H1 (cell line): ENCODE results near the gene FASTKD3. TPM values are rescaled to one million over a fixed set of nuclear protein-coding genes. Genes with fewer than 3 reads are reported as not detected.

Experiments
- CTCF ChIA-PET: fragments of 300-600 bp; sonication (Branson Sonifier 250); formaldehyde crosslinking; loops from one replicate; lab custom pipeline; 2021; ENCODE audit not compliant: partially characterized antibody; lab: Charles Lee
- POLR2A ChIA-PET: fragments of 300-600 bp; sonication (Branson Sonifier 250); formaldehyde crosslinking; loops from one replicate; lab custom pipeline; 2021; ENCODE audit warnings: inconsistent platforms; ENCODE audit not compliant: partially characterized antibody; lab: Charles Lee
- DNase-seq, 2 experiments: peaks; one replicate each; pipeline versions ENCODE4 v3.0.0 to v3.0.0-alpha.2; 2010 to 2022; ENCODE audit warnings: low spot score in 2 of 2, low read depth in 1 of 2, mixed read lengths in 1 of 2
- FAIRE-seq: peaks from 2 replicates; lab custom pipeline; 2011; peaks lifted over from hg19 to GRCh38; lab: Jason Lieb, UNC
- H2AFZ ChIP-seq: 2 replicates; pipeline ENCODE4 v1.8.1; 2012; ENCODE audit warnings: low read length, inconsistent platforms
- H2AK5ac ChIP-seq: 2 replicates; pipeline ENCODE4 v1.6.1; 2013; ENCODE audit warnings: low read depth, low read length
- H2BK120ac ChIP-seq: replicated peaks from 2 replicates; pipeline ENCODE3; 2013; ENCODE audit warnings: low read depth, low read length, inconsistent platforms
- H2BK12ac ChIP-seq: 2 replicates; pipeline ENCODE4 v1.6.1; 2013; ENCODE audit warnings: low read depth, low read length
- H2BK15ac ChIP-seq: 2 replicates; pipeline ENCODE4 v1.6.1; 2013; ENCODE audit warnings: low read length
- H2BK20ac ChIP-seq: 2 replicates; pipeline ENCODE4 v1.6.1; 2013; ENCODE audit warnings: low read length
- H2BK5ac ChIP-seq: 2 replicates; pipeline ENCODE4 v1.6.1; 2013; ENCODE audit warnings: low read depth, low read length
- H3K14ac ChIP-seq: 2 replicates; pipeline ENCODE4 v1.6.1; 2013; ENCODE audit warnings: inconsistent platforms; ENCODE audit not compliant: insufficient read length
- H3K18ac ChIP-seq: 2 replicates; pipeline ENCODE4 v1.6.1; 2013; ENCODE audit warnings: low read length; ENCODE audit errors: extremely low read depth
- H3K23ac ChIP-seq: 2 replicates; pipeline ENCODE4 v1.6.1; 2013; ENCODE audit warnings: inconsistent platforms; ENCODE audit not compliant: insufficient read length
- H3K23me2 ChIP-seq: 2 replicates; pipeline ENCODE4 v1.6.1; 2013; ENCODE audit warnings: low read depth, low read length
- H3K27ac ChIP-seq: 2 replicates; pipeline ENCODE4 v1.6.1; 2011; ENCODE audit warnings: low read depth, low read length, inconsistent platforms
- H3K27me3 ChIP-seq, 4 experiments: replicated peaks in 1 of 4; 1 replicate in 1 of 4; 2 replicates in 3 of 4; pipeline versions ENCODE4 v1.6.1 to v1.8.1; 2011 to 2013; ENCODE audit warnings: low read length in 3 of 4, mild to moderate bottlenecking in 3 of 4, inconsistent platforms in 2 of 4, mixed read lengths in 2 of 4, moderate library complexity in 1 of 4; ENCODE audit not compliant: control insufficient read depth in 3 of 4, insufficient read depth in 3 of 4; ENCODE audit errors: extremely low read depth in 1 of 4
- H3K36me3 ChIP-seq, 4 experiments: 2 replicates each; pipeline versions ENCODE4 v1.6.1 to v1.8.1; 2011 to 2013; ENCODE audit warnings: mild to moderate bottlenecking in 4 of 4, low read length in 3 of 4, moderate library complexity in 2 of 4, control low read depth in 1 of 4, inconsistent platforms in 1 of 4; ENCODE audit not compliant: insufficient read depth in 4 of 4, control insufficient read depth in 2 of 4
- H3K4ac ChIP-seq: replicated peaks from 2 replicates; pipeline ENCODE3; 2013; ENCODE audit warnings: low read length, low read depth, mixed read lengths, inconsistent platforms; ENCODE audit not compliant: insufficient read length
- H3K4me1 ChIP-seq, 4 experiments: replicated peaks in 1 of 4; 1 replicate in 1 of 4; 2 replicates in 3 of 4; pipeline versions ENCODE4 v1.6.1 to v1.8.1; 2011 to 2013; ENCODE audit warnings: low read length in 3 of 4, inconsistent platforms in 2 of 4, mixed read lengths in 1 of 4; ENCODE audit not compliant: insufficient read depth in 4 of 4, control insufficient read depth in 3 of 4
- H3K4me2 ChIP-seq, 2 experiments: 2 replicates each; pipeline versions ENCODE4 v1.6.1 to v1.8.1; 2011 to 2013; ENCODE audit warnings: low read depth in 2 of 2, low read length in 2 of 2, control low read depth in 1 of 2, inconsistent platforms in 1 of 2, mild to moderate bottlenecking in 1 of 2; ENCODE audit not compliant: insufficient read depth in 1 of 2
- H3K4me3 ChIP-seq, 4 experiments: fragments of 200-600, 300-600 bp in 1 of 4; sonication (generic), shearing (Covaris generic), sonication (Bioruptor Twin) in 1 of 4; 2 replicates each; pipeline versions ENCODE4 v1.5.1 to v1.8.1; 2011 to 2016; ENCODE audit warnings: low read length in 4 of 4, low read depth in 3 of 4, control low read depth in 2 of 4, inconsistent platforms in 2 of 4, mild to moderate bottlenecking in 2 of 4, mixed read lengths in 1 of 4, moderate library complexity in 1 of 4; ENCODE audit not compliant: insufficient read depth in 2 of 4; ENCODE audit errors: extremely low read depth in 1 of 4
- H3K56ac ChIP-seq: replicated peaks from 2 replicates; pipeline ENCODE3; 2013; ENCODE audit warnings: low read depth, mild to moderate bottlenecking, mixed read lengths, low read length, inconsistent platforms; ENCODE audit not compliant: insufficient read length
- H3K79me1 ChIP-seq: 2 replicates; pipeline ENCODE4 v1.6.1; 2013; ENCODE audit warnings: low read depth, low read length, control low read depth
- H3K79me2 ChIP-seq, 2 experiments: 2 replicates each; pipeline versions ENCODE4 v1.6.1 to v1.8.1; 2012 to 2013; ENCODE audit warnings: low read length in 2 of 2, mild to moderate bottlenecking in 2 of 2, inconsistent platforms in 1 of 2; ENCODE audit not compliant: insufficient read depth in 2 of 2, control insufficient read depth in 1 of 2
- H3K9ac ChIP-seq, 4 experiments: replicated peaks in 1 of 4; 1 replicate in 1 of 4; 2 replicates in 3 of 4; pipeline versions ENCODE4 v1.6.1 to v1.8.1; 2011 to 2013; ENCODE audit warnings: low read depth in 3 of 4, low read length in 3 of 4, control low read depth in 2 of 4, mild to moderate bottlenecking in 2 of 4, moderate library complexity in 2 of 4, inconsistent platforms in 1 of 4; ENCODE audit errors: extremely low read depth in 1 of 4
- H3K9me3 ChIP-seq, 2 experiments: 2 replicates each; pipeline versions ENCODE4 v1.6.1 to v1.8.1; 2012 to 2013; ENCODE audit warnings: mild to moderate bottlenecking in 2 of 2, moderate library complexity in 2 of 2, control low read depth in 1 of 2, inconsistent platforms in 1 of 2, low read depth in 1 of 2, low read length in 1 of 2, mixed read lengths in 1 of 2; ENCODE audit not compliant: insufficient read depth in 2 of 2
- H4K20me1 ChIP-seq, 2 experiments: replicated peaks in 1 of 2; 2 replicates each; pipeline versions ENCODE3 to v1.8.1; 2011 to 2013; ENCODE audit warnings: inconsistent platforms in 2 of 2, low read length in 2 of 2, mild to moderate bottlenecking in 1 of 2; ENCODE audit not compliant: insufficient read depth in 2 of 2, control insufficient read depth in 1 of 2
- H4K5ac ChIP-seq: 2 replicates; pipeline ENCODE4 v1.6.1; 2013; ENCODE audit warnings: low read length, low read depth, mixed read lengths, inconsistent platforms; ENCODE audit not compliant: insufficient read length
- H4K8ac ChIP-seq: 2 replicates; pipeline ENCODE4 v1.8.0; 2013; ENCODE audit warnings: mild to moderate bottlenecking, moderate library complexity, low read length, inconsistent platforms; ENCODE audit not compliant: insufficient read depth; ENCODE audit errors: extremely low read depth
- H4K91ac ChIP-seq: replicated peaks from 2 replicates; pipeline ENCODE3; 2013; ENCODE audit warnings: low read length, mixed read lengths, inconsistent platforms; ENCODE audit not compliant: insufficient read length
- BACH1 ChIP-seq: IDR thresholded peaks from 2 replicates; pipeline ENCODE4 v1.6.1; 2012; ENCODE audit warnings: low read length, improper control_type of control experiment
- CHD1 ChIP-seq: IDR thresholded peaks from 2 replicates; pipeline ENCODE4 v1.6.1; 2012; ENCODE audit warnings: low read depth, low read length, improper control_type of control experiment
- GTF2F1 ChIP-seq: IDR thresholded peaks from 2 replicates; pipeline ENCODE4 v1.6.1; 2012; ENCODE audit warnings: low read depth, low read length, improper control_type of control experiment, borderline replicate concordance
- NANOG ChIP-seq: IDR thresholded peaks from 2 replicates; pipeline ENCODE4 v1.6.1; 2011; ENCODE audit warnings: low read length, low read depth, mild to moderate bottlenecking, inconsistent platforms; ENCODE audit not compliant: insufficient read depth, poor library complexity, severe bottlenecking
- NRF1 ChIP-seq: IDR thresholded peaks from 2 replicates; pipeline ENCODE4 v1.6.1; 2011; ENCODE audit warnings: mild to moderate bottlenecking, low read depth, low read length, improper control_type of control experiment
- RFX5 ChIP-seq: IDR thresholded peaks from 2 replicates; pipeline ENCODE4 v1.6.1; 2011; ENCODE audit warnings: low read depth, low read length, improper control_type of control experiment, borderline replicate concordance
- TEAD4 ChIP-seq: IDR thresholded peaks from 2 replicates; pipeline ENCODE4 v1.6.1; 2012; ENCODE audit warnings: low read depth, low read length, inconsistent platforms, mixed read lengths
- YY1 ChIP-seq: IDR thresholded peaks from 2 replicates; pipeline ENCODE4 v1.6.1; 2011; ENCODE audit warnings: low read depth, mild to moderate bottlenecking, low read length
- WGBS, 2 experiments: shearing (Covaris generic) in 1 of 2; methylation state at CpG; one replicate each; pipeline versions ENCODE4 v1.1.6 to v1.1.7; 2013 to 2015; ENCODE audit warnings: low lambda C conversion rate in 2 of 2, mixed read lengths in 2 of 2, inconsistent platforms in 1 of 2, low coverage in 1 of 2, missing lambda C conversion rate in 1 of 2; ENCODE audit not compliant: insufficient replicate concordance in 2 of 2, insufficient coverage in 1 of 2, insufficient read length in 1 of 2; ENCODE audit errors: extremely low coverage in 1 of 2, missing lambda C conversion rate in 1 of 2; 5-methylcytosine and 5-hydroxymethylcytosine counted together
- polyA plus RNA-seq, 7 experiments: library from polyadenylated mRNA; depleted of rRNA in 3 of 7; stranded (reverse) in 5 of 7; unstranded in 2 of 7; fragments of >200 nt in 5 of 7; fragments of 200-250 nt in 2 of 7; gene quantifications; 1 replicate in 5 of 7; 2 replicates in 1 of 7; 4 replicates in 1 of 7; pipeline versions ENCODE4 v1.2.1 to v1.2.3, GENCODE V29; 2011 to 2013; ENCODE audit warnings: missing spikeins in 2 of 7, mixed read lengths in 2 of 7
- total RNA-seq: library from RNA; stranded (reverse); fragmentation: NEBNext Ultra II Directional; extraction: Animal tissue kit (Norgen Biotek cat#: 25700); gene quantifications from 2 replicates; pipeline ENCODE4 v1.2.1, GENCODE V29; 2021
- TF ChIP-seq, protein P1 (sequence below), 3 experiments: IDR thresholded peaks; 1 replicate in 2 of 3; 2 replicates in 1 of 3; pipeline versions ENCODE4 v1.5.1 to v1.6.1; 2011; ENCODE audit warnings: low read length in 3 of 3, mild to moderate bottlenecking in 3 of 3, inconsistent platforms in 2 of 3, low read depth in 1 of 3, moderate library complexity in 1 of 3; ENCODE audit not compliant: insufficient read depth in 1 of 3; ENCODE audit errors: control extremely low read depth in 1 of 3
- TF ChIP-seq, protein P2 (sequence below): IDR thresholded peaks from 2 replicates; pipeline ENCODE4 v1.6.1; 2011; ENCODE audit warnings: low read depth, mild to moderate bottlenecking, low read length; ENCODE audit not compliant: insufficient read depth
- TF ChIP-seq, protein P3 (sequence below): IDR thresholded peaks from 2 replicates; pipeline ENCODE4 v1.6.1; 2012; ENCODE audit warnings: inconsistent platforms

FASTKD3 gene
- total and polyA plus RNA-seq, 2 of the 8 experiments (the other 6 are each of a cell fraction or from before 2014, with no cell fraction given) = 5.6 to 7.6 TPM

DNA sequence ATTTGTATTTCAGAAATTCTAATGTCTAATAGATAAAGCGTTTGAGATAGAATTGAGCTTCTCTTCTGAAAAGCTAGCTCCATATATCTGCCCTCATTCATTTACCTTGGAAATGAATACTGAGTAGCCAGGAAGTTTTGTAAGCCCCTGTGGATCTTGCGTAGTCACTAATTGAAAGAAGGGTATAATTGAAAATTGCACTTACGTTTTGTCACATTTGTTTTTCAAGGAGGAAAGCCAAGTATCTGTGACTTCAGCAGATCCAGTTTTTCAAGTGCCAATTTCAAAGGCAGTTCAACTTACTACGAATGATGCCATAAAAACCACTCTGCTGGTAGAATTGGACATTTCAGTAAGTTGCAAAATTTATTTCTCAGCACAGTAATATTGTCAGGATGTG is 14.1 kb upstream of the FASTKD3 start:
- Histone ChIP-seq H2AFZ (no peak overlapping the region), H3K4ac (no peak overlapping the region), H3K27me3 (no peaks in the 10 kb centered on the region), H3K36me3 (peaks cover 16 to 70% (median 39%) of the 10 kb centered on the region in 4 experiments), H4K20me1 (peaks cover 2 to 11% of the 10 kb centered on the region in 2 experiments), H2BK15ac (no peak overlapping the region), H3K79me1 (0 out of 2 replicates have a peak, but pooled peaks cover 3% of the 10 kb centered on the region), H3K27ac (no peak overlapping the region), H2BK5ac (no peak overlapping the region), H3K14ac (no peak overlapping the region), H4K8ac (no peak overlapping the region), H2BK20ac (no peak overlapping the region), H2BK12ac (no peak overlapping the region), H3K23ac (no peak overlapping the region), H4K91ac (no peak overlapping the region), H2BK120ac (no peak overlapping the region), H3K23me2 (no peaks in the 10 kb centered on the region), H3K56ac (no peak overlapping the region), H4K5ac (no peak overlapping the region), H3K9me3 (no peaks in the 10 kb centered on the region), H3K9ac (no peak overlapping the region), H3K4me3 (no peak overlapping the region), H3K18ac (no peak overlapping the region), H3K4me2 (no peak overlapping the region), H3K4me1 (no peaks in the 10 kb centered on the region), H2AK5ac (no peak overlapping the region), H3K79me2 (peaks cover 3 to 6% of the 10 kb centered on the region in 2 experiments; a peak in 2 of 4 replicates)
- POLR2A ChIA-PET = no interaction called here
- FAIRE-seq (no peak), DNase-seq (no peak)
- WGBS, 2 experiments = 95% methylated on average over 4 of the region's 4 CpGs; no CpG with 5 or more reads in 1 of the 2 experiments
- CTCF ChIA-PET = interaction anchor here (1.3 kb wide), 1 partner anchor 13 kb away, joined by 4 read pairs; no protein-coding TSS in a partner anchor
- TF ChIP-seq RFX5 (no peak), NANOG (no peak), CHD1 (no peak), YY1 (no peak), NRF1 (no peak), GTF2F1 (no peak), BACH1 (no peak), TEAD4 (no peak)
- TF ChIP-seq, protein P1, sequence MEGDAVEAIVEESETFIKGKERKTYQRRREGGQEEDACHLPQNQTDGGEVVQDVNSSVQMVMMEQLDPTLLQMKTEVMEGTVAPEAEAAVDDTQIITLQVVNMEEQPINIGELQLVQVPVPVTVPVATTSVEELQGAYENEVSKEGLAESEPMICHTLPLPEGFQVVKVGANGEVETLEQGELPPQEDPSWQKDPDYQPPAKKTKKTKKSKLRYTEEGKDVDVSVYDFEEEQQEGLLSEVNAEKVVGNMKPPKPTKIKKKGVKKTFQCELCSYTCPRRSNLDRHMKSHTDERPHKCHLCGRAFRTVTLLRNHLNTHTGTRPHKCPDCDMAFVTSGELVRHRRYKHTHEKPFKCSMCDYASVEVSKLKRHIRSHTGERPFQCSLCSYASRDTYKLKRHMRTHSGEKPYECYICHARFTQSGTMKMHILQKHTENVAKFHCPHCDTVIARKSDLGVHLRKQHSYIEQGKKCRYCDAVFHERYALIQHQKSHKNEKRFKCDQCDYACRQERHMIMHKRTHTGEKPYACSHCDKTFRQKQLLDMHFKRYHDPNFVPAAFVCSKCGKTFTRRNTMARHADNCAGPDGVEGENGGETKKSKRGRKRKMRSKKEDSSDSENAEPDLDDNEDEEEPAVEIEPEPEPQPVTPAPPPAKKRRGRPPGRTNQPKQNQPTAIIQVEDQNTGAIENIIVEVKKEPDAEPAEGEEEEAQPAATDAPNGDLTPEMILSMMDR (IDR thresholded peaks at IDR 0.05; ENCODE audit: control extremely low read depth in 1 of 3, insufficient read depth in 1 of 3, low read depth in 1 of 3, low read length in 3 of 3) = no peak
- TF ChIP-seq, protein P2, sequence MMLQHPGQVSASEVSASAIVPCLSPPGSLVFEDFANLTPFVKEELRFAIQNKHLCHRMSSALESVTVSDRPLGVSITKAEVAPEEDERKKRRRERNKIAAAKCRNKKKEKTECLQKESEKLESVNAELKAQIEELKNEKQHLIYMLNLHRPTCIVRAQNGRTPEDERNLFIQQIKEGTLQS = no peak
- TF ChIP-seq, protein P3, sequence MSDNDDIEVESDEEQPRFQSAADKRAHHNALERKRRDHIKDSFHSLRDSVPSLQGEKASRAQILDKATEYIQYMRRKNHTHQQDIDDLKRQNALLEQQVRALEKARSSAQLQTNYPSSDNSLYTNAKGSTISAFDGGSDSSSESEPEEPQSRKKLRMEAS = no peak
